Kidney glomerular epithelial cell (primary cell): Measurements from ENCODE around the gene PEPD.

Experiments
- DNase-seq: peaks from one replicate; lab custom pipeline; 2025; lab: John Stamatoyannopoulos, UW

Gene PEPD

DNA sequence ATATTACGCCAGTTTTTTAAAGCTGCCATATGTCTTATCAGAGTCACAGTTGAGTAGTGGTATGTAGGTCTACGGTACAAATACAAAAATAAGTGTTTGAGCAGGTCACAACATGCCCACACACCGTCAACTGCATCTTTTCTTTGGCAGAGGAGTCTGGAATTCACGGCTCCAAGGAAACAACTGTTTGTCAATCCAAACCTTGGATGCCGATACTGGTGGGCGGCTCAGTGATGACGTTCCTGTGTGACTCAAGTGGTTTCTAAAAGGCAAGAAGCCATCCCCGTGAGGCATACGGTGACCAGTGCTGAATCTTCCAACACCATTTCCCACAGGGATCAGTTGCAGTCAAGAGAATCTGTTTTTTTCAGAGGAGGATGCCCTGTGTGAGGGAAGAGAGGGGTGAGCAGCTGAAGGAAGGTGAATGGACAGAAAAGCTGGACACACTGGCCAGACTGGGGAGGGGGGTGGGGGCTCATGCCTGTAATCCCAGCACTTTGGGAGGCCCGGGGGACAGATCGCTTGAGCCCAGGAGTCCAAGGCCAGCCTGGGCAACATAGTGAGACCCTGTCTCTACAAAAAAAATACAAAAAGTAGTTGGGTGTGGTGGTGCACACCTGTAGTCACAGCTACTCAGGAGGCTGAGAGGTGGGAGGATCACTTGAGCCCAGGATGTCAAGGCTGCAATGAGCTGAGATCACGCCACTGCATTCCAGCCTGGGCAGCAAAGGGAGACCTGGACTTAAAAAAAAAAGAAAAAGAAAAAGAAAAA, 170.9 kb downstream of the PEPD start:
- DNase-seq = no peak

- DNase-seq = no peak
These were observed 172.0 kb downstream of the PEPD start for GRCh38 chr19:33349319-33350289.

GRCh38 chr19:33348301-33349010, 173.1 kb downstream of the PEPD start:
- no peak for DNase-seq

DNA sequence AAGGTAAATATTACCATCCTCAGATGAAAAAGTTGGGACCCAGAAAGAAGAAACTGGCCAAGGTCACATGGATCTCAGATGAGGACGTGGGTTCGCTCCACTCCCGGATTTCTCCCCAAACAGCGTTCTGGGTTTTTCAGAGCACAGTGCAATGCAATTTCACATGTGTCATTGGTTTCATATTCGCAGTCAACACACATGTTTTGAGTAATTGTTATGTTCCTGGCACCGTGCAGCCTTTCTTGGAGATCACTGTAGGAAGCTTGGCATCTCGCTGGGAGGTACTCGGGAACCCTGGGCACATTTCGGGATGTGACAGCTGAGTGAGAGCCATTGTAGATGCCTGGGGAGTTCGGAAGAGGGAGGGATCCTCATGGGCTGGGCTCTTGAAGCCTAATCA, 174.3 kb downstream of the PEPD start:
- no peak for DNase-seq

DNA sequence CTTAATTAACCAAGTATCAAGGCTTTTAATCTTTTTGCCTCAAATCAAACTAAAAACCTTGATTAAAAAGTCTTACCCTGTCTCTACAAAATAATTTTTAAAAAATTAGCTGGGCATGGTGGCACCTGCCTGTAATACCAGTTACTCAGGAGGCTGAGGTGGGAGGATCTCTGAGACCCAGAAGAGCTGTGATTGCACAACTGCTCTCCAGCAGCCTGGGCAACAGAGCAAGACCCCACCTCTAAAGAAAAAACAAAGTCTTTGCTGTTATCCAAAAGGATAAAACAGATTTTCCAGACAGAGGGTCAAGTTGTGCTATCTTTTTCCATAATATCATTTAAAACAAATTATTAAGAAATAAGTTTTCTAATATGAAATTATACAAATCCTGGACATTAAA, 174.9 kb downstream of the PEPD start:
- DNase-seq = no peak

GRCh38 chr19:33345163-33345562, 176.4 kb downstream of the PEPD start:
- DNase-seq = no peak

DNA sequence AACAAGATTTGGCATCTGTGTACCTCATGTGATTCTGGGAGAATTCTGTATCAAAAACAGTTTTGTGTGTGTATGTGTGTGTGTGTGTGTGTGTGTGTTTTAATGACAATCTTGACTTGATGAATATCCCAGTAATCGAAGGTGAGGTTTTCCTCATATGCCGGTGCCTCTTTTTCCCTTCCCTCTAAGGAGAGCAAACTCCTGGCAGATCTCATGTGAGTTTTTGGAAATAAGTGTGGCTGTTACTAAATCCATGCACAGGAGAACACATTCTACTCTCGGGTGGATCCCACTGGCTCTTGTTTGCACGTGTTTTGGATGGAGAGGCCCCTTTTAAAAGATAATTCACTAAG, 177.0 kb downstream of the PEPD start:
- no peak for DNase-seq

DNA sequence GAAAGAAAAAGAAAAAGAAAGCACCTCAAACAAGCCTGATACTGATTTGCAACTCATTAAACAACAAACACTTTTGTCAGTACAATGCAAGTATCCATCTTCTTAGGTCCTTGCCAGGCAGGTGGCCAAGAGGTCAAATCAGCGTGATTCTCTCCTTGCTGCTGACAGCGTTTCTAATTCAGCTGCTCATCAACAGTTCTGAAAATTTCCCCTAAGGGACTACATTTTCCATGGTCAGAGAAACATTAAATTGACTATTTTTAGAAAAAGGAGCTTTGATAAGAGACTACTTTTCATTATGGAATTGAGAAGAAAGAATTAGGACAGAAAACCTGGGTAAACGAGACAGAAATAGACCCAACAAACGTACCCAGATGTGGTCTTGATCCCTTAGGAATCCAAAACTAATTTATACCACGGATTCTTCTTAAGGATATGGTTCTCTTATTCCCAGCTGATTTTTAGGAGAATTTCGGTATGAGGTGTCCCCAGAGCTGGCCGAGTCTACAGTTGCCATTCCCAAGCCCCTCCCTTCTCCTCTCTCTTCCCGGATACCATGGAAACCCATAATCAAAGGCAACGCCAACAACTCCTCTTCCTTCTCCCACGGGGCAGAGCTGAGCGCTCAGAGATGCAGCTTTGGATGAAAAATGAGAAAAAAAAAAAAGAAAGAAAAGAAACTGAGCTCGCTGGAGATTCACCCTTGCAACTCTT, 177.6 kb downstream of the PEPD start:
- no peak for DNase-seq

- DNase-seq = no peak
These were observed 178.3 kb downstream of the PEPD start for GRCh38 chr19:33343301-33343700.

DNA sequence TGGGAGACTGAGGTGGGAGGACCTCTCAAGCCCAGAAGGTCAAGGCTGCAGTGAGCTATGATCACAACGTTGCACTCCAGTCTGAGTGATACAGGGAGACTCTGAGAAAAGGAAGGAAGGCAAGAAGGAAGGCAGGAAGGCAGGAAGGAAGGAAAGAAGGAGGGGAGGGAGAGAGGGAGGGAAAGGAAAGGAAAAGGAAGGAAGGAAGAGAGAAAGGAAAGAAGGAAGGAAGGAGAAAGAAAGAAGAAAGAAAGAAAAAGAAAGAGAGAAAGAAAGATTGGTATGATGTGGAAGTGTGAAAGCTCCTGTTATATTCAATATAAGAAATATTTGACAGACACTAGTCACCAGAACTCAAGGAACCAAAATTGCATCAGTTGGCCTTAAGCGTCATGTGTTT, 180.6 kb downstream of the PEPD start:
- DNase-seq = no peak

GRCh38 chr19:33339016-33339984, 182.3 kb downstream of the PEPD start:
- no peak for DNase-seq
